HPDE6-E6E7 (cell line): ENCODE data around the gene CTCF.
A peak's percentile ranks its signal among the peaks of the same experiment; 100 is the strongest.

Experiments
- DNase-seq: peaks from one replicate; pipeline ENCODE4 v3.0.0; 2011; ENCODE audit warnings: missing footprints; ENCODE audit errors: extremely low spot score

The CTCF gene

GRCh38 chr16:67605641-67606040 is 43.3 kb downstream of the CTCF start:
- no peak for DNase-seq

GRCh38 chr16:67606632-67607031 is 44.3 kb downstream of the CTCF start:
- DNase-seq = no peak

- DNase-seq = no peak
Measured at GRCh38 chr16:67608364-67608763, 46.0 kb downstream of the CTCF start.

GRCh38 chr16:67613808-67614207 is 51.5 kb downstream of the CTCF start:
- no peak for DNase-seq

- DNase-seq = no peak
Measured at GRCh38 chr16:67628216-67628615, 65.9 kb downstream of the CTCF start.

GRCh38 chr16:67632415-67633172 is 70.3 kb downstream of the CTCF start:
- no peak for DNase-seq

- no peak for DNase-seq
Measured at GRCh38 chr16:67636713-67637112, 74.4 kb downstream of the CTCF start.

- DNase-seq = no peak
Measured at GRCh38 chr16:67637625-67638024, 75.3 kb downstream of the CTCF start.

- DNase-seq = no peak
Measured at GRCh38 chr16:67641779-67642708, 79.7 kb downstream of the CTCF start.

GRCh38 chr16:67644038-67644437 is 81.7 kb downstream of the CTCF start:
- no peak for DNase-seq

GRCh38 chr16:67645397-67646121 is 83.2 kb downstream of the CTCF start:
- no peak for DNase-seq

- peak; percentile 76 for DNase-seq
Measured at GRCh38 chr16:67647111-67647651, 84.9 kb downstream of the CTCF start.

- no peak for DNase-seq
Measured at GRCh38 chr16:67647681-67648080, 85.4 kb downstream of the CTCF start.

- DNase-seq = no peak
Measured at GRCh38 chr16:67648088-67648763, 85.9 kb downstream of the CTCF start.

GRCh38 chr16:67648764-67649407 is 86.6 kb downstream of the CTCF start:
- no peak for DNase-seq

GRCh38 chr16:67649494-67649931 is 87.2 kb downstream of the CTCF start:
- DNase-seq = no peak

- DNase-seq = no peak
Measured at GRCh38 chr16:67650023-67650422, 87.7 kb downstream of the CTCF start.

GRCh38 chr16:67651039-67651438 is 88.7 kb downstream of the CTCF start:
- no peak for DNase-seq

- DNase-seq = no peak
Measured at GRCh38 chr16:67651847-67652246, 89.5 kb downstream of the CTCF start.

GRCh38 chr16:67652578-67653127 is 90.3 kb downstream of the CTCF start:
- no peak for DNase-seq
